ENCODE measurements around the gene PTGER4.
A peak's percentile ranks its signal among the peaks of the same experiment; 100 is the strongest.

The PTGER4 gene

GRCh38 chr5:40683305-40683704 lies 3.6 kb downstream of the PTGER4 start:
- Mint-ChIP-seq H3K9me3 (no peaks in the 10 kb centered on the region), H3K27ac (no peak overlapping the region), H3K27me3 (ENCODE audit: low read depth, poor library complexity) (peaks cover 62% of the 10 kb centered on the region), H3K4me1 (peaks cover 37% of the 10 kb centered on the region), H3K4me3 (no peak overlapping the region), H3K36me3 (ENCODE audit: low read depth) (no peaks in the 10 kb centered on the region)
- TF ChIP-seq, protein P1, sequence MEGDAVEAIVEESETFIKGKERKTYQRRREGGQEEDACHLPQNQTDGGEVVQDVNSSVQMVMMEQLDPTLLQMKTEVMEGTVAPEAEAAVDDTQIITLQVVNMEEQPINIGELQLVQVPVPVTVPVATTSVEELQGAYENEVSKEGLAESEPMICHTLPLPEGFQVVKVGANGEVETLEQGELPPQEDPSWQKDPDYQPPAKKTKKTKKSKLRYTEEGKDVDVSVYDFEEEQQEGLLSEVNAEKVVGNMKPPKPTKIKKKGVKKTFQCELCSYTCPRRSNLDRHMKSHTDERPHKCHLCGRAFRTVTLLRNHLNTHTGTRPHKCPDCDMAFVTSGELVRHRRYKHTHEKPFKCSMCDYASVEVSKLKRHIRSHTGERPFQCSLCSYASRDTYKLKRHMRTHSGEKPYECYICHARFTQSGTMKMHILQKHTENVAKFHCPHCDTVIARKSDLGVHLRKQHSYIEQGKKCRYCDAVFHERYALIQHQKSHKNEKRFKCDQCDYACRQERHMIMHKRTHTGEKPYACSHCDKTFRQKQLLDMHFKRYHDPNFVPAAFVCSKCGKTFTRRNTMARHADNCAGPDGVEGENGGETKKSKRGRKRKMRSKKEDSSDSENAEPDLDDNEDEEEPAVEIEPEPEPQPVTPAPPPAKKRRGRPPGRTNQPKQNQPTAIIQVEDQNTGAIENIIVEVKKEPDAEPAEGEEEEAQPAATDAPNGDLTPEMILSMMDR (IDR thresholded peaks at IDR 0.05), result no peak
- DNase-seq, result no peak

DNA sequence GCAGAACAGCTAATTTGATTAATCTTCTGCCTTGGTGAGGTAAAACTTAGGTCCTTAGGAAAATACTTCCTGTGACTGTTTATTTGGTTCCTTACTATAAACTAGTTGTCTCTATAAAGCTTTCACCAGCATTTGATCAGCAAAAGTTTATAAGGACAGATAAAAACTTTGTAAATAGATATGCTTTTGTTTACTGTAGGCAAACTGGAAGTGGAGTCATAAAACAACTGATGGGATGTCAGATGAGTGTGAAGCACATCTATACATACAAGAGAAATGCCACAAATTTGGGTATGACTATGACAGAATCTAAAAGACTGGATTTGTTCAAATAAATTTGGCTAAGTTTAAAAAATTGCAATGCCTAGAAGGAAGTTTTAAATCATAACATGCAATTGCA lies 5.5 kb downstream of the PTGER4 start:
- TF ChIP-seq, protein P1 (IDR thresholded peaks at IDR 0.05), result no peak
- DNase-seq, result no peak
- H3K4me3 Mint-ChIP-seq, result no peak overlapping the region
- no peaks in the 10 kb centered on the region for H3K9me3 Mint-ChIP-seq
- H3K36me3 Mint-ChIP-seq (ENCODE audit: low read depth), result no peaks in the 10 kb centered on the region
- H3K27ac Mint-ChIP-seq, result no peak overlapping the region
- H3K27me3 Mint-ChIP-seq (ENCODE audit: low read depth, poor library complexity), result peaks cover 53% of the 10 kb centered on the region
- peaks cover 22% of the 10 kb centered on the region for H3K4me1 Mint-ChIP-seq

DNA sequence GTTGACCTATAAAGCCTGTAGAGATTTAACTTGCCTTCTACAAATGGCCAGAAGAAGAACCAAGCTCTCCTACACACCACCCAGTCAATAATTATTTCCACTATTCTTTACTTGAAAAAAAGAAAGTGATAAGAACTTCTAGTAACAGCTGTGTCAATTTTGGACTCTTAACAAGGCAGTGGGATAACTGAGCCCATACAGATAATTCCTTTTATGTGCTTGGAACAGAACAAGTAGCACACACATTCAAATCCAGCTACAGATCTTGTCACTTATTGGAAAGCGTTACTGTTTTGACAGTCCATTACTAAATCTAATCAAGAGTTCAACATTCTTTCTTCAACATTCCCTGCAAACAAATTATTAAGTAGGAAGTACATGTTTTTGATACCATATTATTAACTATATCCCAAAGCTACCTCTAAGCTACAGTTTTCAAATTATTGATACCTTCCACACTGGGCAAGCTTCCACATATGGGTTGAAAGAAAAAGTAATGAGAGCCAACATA lies 6.3 kb downstream of the PTGER4 start:
- Mint-ChIP-seq H3K27me3 (ENCODE audit: low read depth, poor library complexity) (peaks cover 44% of the 10 kb centered on the region), H3K27ac (no peak overlapping the region), H3K9me3 (no peaks in the 10 kb centered on the region), H3K4me3 (no peak overlapping the region), H3K4me1 (peaks cover 13% of the 10 kb centered on the region), H3K36me3 (ENCODE audit: low read depth) (no peaks in the 10 kb centered on the region)
- TF ChIP-seq, protein P1 (IDR thresholded peaks at IDR 0.05), result no peak
- no peak for DNase-seq

GRCh38 chr5:40687321-40687720 lies 7.6 kb downstream of the PTGER4 start:
- peaks cover under 1% of the 10 kb centered on the region for H3K4me1 Mint-ChIP-seq

GRCh38 chr5:40688127-40688761 lies 8.5 kb downstream of the PTGER4 start:
- Mint-ChIP-seq H3K9me3 (no peaks in the 10 kb centered on the region), H3K4me3 (no peak overlapping the region), H3K36me3 (ENCODE audit: low read depth) (no peaks in the 10 kb centered on the region), H3K27ac (no peak overlapping the region), H3K27me3 (ENCODE audit: low read depth, poor library complexity) (peaks cover 22% of the 10 kb centered on the region), H3K4me1 (no peaks in the 10 kb centered on the region)
- TF ChIP-seq, protein P1 (IDR thresholded peaks at IDR 0.05), result peak; percentile 82
- peak; percentile 87 for DNase-seq

More at GRCh38 chr5:40687321-40687720, 7.6 kb downstream of the PTGER4 start:
- no peak overlapping the region for H3K4me3 Mint-ChIP-seq
- TF ChIP-seq, protein P1 (IDR thresholded peaks at IDR 0.05), result no peak
- no peak for DNase-seq
- H3K27ac Mint-ChIP-seq, result no peak overlapping the region
- H3K27me3 Mint-ChIP-seq (ENCODE audit: low read depth, poor library complexity), result peaks cover 31% of the 10 kb centered on the region
- H3K9me3 Mint-ChIP-seq, result no peaks in the 10 kb centered on the region
- no peaks in the 10 kb centered on the region for H3K36me3 Mint-ChIP-seq (ENCODE audit: low read depth)

DNA sequence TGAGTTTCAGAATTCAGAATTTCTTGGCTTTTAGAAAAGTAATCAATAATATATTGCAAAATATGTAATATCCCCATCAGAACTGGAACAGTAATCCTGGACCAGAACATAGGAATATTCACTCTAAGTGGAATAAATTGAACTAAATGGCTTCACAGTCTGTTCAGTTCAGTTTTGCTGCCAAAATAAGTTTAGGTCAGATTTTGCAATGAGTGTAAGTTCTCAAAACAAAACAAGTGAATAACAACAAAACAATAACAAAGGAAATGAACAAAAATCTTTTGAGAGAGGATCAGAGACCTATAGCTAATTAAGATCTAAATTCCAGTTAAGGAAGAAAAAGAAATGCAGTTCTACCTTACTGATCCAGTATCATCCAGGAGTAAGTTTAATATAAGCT lies 9.3 kb downstream of the PTGER4 start:
- no peaks in the 10 kb centered on the region for H3K9me3 Mint-ChIP-seq
- H3K27me3 Mint-ChIP-seq (ENCODE audit: low read depth, poor library complexity), result peaks cover 15% of the 10 kb centered on the region
- no peaks in the 10 kb centered on the region for H3K36me3 Mint-ChIP-seq (ENCODE audit: low read depth)
- no peaks in the 10 kb centered on the region for H3K4me1 Mint-ChIP-seq
- TF ChIP-seq, protein P1 (IDR thresholded peaks at IDR 0.05), result no peak
- H3K27ac Mint-ChIP-seq, result no peak overlapping the region
- no peak for DNase-seq
- no peak overlapping the region for H3K4me3 Mint-ChIP-seq
